ENCODE data around the gene CIRBP.

CIRBP gene

DNA sequence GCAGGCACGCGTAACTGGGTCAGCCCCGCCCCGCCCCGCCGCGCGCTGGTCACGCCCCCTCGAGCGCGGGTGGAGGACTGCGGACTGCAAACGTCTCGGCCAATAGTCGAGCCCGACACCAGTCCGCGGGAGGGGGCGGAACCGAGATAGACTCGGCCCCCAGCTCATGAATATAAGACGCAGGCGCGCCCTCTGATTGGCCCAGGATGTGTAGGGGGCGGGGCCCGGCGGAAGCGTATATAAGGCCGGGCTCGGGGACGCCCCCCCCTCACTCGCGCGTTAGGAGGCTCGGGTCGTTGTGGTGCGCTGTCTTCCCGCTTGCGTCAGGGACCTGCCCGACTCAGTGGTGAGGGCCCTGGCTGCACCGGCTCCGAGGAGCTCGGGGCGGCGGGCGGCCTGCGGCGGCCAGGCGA lies at the start of gene CIRBP:
Gene CIRBP (plus strand): TSS at position 268 of the 413 bp plus-strand sequence. CDS start 1,602 bp downstream, outside the sequence.
- no peaks in the 10 kb centered on the region for H3K9me3 ChIP-seq (ENCODE audit: control insufficient read depth, insufficient read depth, low read length)
- peaks cover 24% of the 10 kb centered on the region for H3K36me3 ChIP-seq (ENCODE audit: insufficient read depth, low read length)
- H3K4me1 ChIP-seq (ENCODE audit: insufficient read depth, low read length) = peaks cover 13% of the 10 kb centered on the region
- H3K9ac ChIP-seq (ENCODE audit: low read depth, low read length) = peak within 1 kb of the TSS; percentile 100

- no peaks in the 10 kb centered on the region for H3K9me3 ChIP-seq (ENCODE audit: control insufficient read depth, insufficient read depth, low read length)
- H3K36me3 ChIP-seq (ENCODE audit: insufficient read depth, low read length) = no peaks in the 10 kb centered on the region; the same call in 1 of the 2 replicates
- no peak overlapping the region for H3K9ac ChIP-seq (ENCODE audit: low read depth, low read length)
- H3K4me1 ChIP-seq (ENCODE audit: insufficient read depth, low read length) = peaks cover 12% of the 10 kb centered on the region; the same call in 1 of the 2 replicates
Measured at GRCh38 chr19:1219786-1220476, 49.2 kb upstream of the CIRBP start.

GRCh38 chr19:1220477-1220930 lies 48.6 kb upstream of the CIRBP start:
- Histone ChIP-seq H3K36me3 (ENCODE audit: insufficient read depth, low read length) (no peaks in the 10 kb centered on the region; the same call in 1 of the 2 replicates), H3K9ac (ENCODE audit: low read depth, low read length) (no peak overlapping the region), H3K4me1 (ENCODE audit: insufficient read depth, low read length) (peaks cover 6% of the 10 kb centered on the region; the same call in 1 of the 2 replicates), H3K9me3 (ENCODE audit: control insufficient read depth, insufficient read depth, low read length) (no peaks in the 10 kb centered on the region)

DNA sequence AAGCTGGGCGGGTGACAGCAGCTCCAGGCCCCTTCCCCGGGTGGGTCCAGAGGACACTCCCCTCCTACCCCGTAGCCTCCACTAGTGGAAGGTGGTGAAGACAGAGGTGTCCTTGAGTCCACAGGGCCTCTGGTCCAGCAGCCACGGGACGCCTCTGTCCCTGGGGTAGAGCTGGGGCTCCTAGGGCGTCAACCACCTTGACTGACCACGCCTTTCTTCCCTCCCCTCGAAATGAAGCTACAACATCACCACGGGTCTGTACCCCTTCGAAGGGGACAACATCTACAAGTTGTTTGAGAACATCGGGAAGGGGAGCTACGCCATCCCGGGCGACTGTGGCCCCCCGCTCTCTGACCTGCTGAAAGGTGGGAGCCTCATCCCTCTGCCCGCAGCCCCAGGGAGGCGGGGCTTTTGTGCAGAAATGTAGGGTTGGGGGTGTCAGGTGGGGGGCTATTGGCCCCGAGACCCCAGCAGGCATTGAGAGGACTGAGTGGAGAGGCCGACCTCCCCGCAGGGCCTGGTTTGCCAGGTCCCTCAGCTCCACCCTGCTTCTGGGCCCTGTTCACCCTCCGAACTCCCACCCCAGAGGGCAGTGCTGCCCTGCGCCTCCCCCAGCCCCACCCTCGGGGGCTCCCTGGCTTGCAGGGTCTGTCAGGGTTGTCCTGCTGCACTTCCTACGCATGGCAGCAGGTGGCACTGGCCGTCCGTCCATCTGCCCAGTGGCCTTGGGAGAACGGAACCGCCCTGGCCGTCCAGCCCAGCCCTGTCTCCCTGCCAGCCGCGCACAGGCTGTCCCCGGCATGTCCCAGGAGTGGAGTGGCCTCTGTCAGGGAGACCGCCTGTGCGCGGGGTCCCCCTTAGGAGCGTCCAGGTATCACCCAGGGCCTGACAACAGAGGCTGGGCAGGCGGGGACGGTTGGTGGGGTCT lies 47.9 kb upstream of the CIRBP start:
- Histone ChIP-seq H3K9ac (ENCODE audit: low read depth, low read length) (no peak overlapping the region), H3K9me3 (ENCODE audit: control insufficient read depth, insufficient read depth, low read length) (no peaks in the 10 kb centered on the region), H3K36me3 (ENCODE audit: insufficient read depth, low read length) (no peaks in the 10 kb centered on the region; the same call in 1 of the 2 replicates), H3K4me1 (ENCODE audit: insufficient read depth, low read length) (peaks cover 6% of the 10 kb centered on the region; the same call in 1 of the 2 replicates)

GRCh38 chr19:1221904-1222255 lies 47.3 kb upstream of the CIRBP start:
- Histone ChIP-seq H3K9ac (ENCODE audit: low read depth, low read length) (no peak overlapping the region), H3K9me3 (ENCODE audit: control insufficient read depth, insufficient read depth, low read length) (no peaks in the 10 kb centered on the region), H3K4me1 (ENCODE audit: insufficient read depth, low read length) (peaks cover 6% of the 10 kb centered on the region; the same call in 1 of the 2 replicates), H3K36me3 (ENCODE audit: insufficient read depth, low read length) (no peaks in the 10 kb centered on the region; the same call in 1 of the 2 replicates)

DNA sequence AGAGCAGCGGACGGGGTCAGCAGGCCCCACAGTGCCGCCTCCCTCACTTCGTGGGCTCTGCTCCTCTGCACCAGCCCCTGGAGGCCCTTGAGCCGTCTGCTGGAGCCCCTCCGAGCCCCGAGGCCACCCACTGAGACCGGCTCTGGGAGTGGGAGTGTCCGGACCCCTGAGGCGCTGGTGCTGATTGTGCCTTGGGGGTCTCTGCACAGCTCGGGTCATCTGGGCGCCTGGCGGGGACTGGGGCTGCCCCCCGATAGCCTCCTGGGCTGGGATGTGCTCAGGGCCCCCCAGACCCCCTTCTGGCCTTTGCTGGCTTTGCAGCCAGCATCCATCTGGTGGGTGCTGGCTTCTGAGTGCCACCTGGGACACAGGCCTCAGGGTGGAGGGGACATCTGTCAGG lies 46.7 kb upstream of the CIRBP start:
- Histone ChIP-seq H3K9me3 (ENCODE audit: control insufficient read depth, insufficient read depth, low read length) (no peaks in the 10 kb centered on the region), H3K9ac (ENCODE audit: low read depth, low read length) (no peak overlapping the region), H3K4me1 (ENCODE audit: insufficient read depth, low read length) (peaks cover 3% of the 10 kb centered on the region; the same call in 1 of the 2 replicates), H3K36me3 (ENCODE audit: insufficient read depth, low read length) (no peaks in the 10 kb centered on the region; the same call in 1 of the 2 replicates)

DNA sequence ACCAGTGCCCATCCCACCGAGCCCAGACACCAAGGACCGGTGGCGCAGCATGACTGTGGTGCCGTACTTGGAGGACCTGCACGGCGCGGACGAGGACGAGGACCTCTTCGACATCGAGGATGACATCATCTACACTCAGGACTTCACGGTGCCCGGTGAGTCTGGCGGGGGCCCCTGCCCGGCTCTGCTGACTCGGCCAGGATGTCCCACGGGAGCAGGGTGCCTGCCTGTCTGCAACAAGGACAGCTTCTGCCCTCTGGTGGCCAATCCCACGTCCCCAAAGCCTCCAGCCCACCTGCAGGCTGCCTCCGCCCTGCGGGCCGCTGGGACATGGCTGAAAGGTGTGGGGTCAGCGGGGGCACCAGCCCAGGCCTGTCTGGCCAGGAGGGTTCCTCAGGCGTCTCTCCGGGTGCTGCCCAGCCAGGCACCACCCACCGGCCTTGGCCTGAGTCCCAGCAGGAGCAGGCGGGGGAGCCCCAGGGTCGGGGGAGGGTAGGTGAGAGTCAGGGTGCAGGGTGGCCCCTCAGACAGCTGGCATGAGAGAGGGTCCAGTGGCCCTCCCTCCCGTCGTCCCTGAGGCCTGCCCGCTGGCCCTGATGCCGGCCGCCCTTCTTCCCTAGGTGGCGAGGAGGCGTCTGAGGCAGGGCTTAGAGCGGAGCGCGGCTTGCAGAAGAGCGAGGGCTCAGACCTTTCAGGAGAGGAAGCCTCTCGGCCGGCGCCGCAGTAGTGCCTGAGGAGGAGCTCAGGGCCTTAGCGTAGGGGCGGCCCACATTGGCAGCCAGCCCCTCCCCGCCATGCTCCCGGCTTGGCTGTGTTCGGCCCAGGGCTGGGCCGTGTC lies 45.9 kb upstream of the CIRBP start:
- H3K36me3 ChIP-seq (ENCODE audit: insufficient read depth, low read length) = no peaks in the 10 kb centered on the region; the same call in 1 of the 2 replicates
- no peak overlapping the region for H3K9ac ChIP-seq (ENCODE audit: low read depth, low read length)

DNA sequence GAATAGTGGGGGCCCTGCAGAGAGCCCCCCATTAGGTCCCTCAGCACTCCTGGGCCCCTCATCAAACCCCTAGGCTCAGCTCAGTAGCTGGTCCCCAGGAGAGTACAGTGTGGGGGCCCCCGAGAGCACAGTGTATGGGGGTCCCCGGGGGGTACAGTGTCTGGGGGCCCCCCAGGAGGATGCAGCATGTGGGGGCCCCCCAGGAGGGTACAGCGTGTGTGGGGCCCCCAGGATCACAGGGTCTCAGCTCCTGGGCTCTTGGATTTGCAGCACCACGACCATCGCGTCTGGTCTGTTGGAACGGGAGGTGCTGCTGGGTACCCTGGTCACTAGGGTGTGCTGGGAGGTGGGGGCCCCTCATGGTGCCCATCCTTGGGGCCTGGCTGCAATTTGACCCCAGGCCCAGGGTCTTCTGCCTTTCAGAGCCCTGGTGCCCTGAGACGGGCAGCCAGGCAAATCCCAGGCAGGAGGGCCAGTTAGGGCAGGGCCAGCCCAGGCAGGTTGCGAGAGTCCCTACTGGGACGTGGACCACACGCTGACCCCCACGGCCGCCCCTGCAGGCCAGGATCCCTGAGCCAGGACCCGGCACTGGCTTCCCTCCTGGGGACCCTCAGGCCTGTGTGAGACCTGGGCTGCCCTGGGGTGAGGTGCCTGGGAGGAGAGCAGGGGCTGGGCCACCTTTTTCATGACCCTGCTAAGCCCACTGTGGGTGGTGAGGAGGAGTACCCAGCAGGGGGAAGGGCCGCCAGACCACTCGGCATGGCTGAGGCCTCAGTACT lies 44.9 kb upstream of the CIRBP start:
- no peaks in the 10 kb centered on the region; the same call in 1 of the 2 replicates for H3K4me1 ChIP-seq (ENCODE audit: insufficient read depth, low read length)
- H3K36me3 ChIP-seq (ENCODE audit: insufficient read depth, low read length) = no peaks in the 10 kb centered on the region
- no peak overlapping the region for H3K9ac ChIP-seq (ENCODE audit: low read depth, low read length)
- no peaks in the 10 kb centered on the region for H3K9me3 ChIP-seq (ENCODE audit: control insufficient read depth, insufficient read depth, low read length)

More for the DNA sequence above, 45.9 kb upstream of the CIRBP start:
- Histone ChIP-seq H3K9me3 (ENCODE audit: control insufficient read depth, insufficient read depth, low read length) (no peaks in the 10 kb centered on the region), H3K4me1 (ENCODE audit: insufficient read depth, low read length) (no peaks in the 10 kb centered on the region; the same call in 1 of the 2 replicates)

- no peak overlapping the region for H3K9ac ChIP-seq (ENCODE audit: low read depth, low read length)
- H3K36me3 ChIP-seq (ENCODE audit: insufficient read depth, low read length) = no peaks in the 10 kb centered on the region
- H3K4me1 ChIP-seq (ENCODE audit: insufficient read depth, low read length) = no peaks in the 10 kb centered on the region; the same call in 1 of the 2 replicates
- no peaks in the 10 kb centered on the region for H3K9me3 ChIP-seq (ENCODE audit: control insufficient read depth, insufficient read depth, low read length)
Measured at GRCh38 chr19:1224847-1225246, 44.3 kb upstream of the CIRBP start.

- Histone ChIP-seq H3K9ac (ENCODE audit: low read depth, low read length) (no peak overlapping the region), H3K9me3 (ENCODE audit: control insufficient read depth, insufficient read depth, low read length) (no peaks in the 10 kb centered on the region), H3K36me3 (ENCODE audit: insufficient read depth, low read length) (no peaks in the 10 kb centered on the region), H3K4me1 (ENCODE audit: insufficient read depth, low read length) (no peaks in the 10 kb centered on the region; the same call in 1 of the 2 replicates)
Measured at GRCh38 chr19:1225440-1226226, 43.5 kb upstream of the CIRBP start.

DNA sequence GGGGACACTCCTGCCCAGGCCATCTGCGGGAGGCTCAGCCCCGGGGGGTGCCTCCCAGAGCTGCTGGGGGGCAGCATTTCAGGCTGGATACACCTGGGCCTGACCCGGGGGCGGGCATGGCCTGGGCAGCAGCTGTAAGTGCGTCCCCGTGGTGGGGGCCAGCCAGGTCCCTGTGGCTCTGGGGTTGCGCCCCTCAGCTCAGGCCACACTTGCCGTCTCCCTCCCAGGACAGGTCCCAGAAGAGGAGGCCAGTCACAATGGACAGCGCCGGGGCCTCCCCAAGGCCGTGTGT lies 43.0 kb upstream of the CIRBP start:
- Histone ChIP-seq H3K9ac (ENCODE audit: low read depth, low read length) (no peak overlapping the region), H3K9me3 (ENCODE audit: control insufficient read depth, insufficient read depth, low read length) (no peaks in the 10 kb centered on the region), H3K4me1 (ENCODE audit: insufficient read depth, low read length) (no peaks in the 10 kb centered on the region; the same call in 1 of the 2 replicates), H3K36me3 (ENCODE audit: insufficient read depth, low read length) (no peaks in the 10 kb centered on the region)

DNA sequence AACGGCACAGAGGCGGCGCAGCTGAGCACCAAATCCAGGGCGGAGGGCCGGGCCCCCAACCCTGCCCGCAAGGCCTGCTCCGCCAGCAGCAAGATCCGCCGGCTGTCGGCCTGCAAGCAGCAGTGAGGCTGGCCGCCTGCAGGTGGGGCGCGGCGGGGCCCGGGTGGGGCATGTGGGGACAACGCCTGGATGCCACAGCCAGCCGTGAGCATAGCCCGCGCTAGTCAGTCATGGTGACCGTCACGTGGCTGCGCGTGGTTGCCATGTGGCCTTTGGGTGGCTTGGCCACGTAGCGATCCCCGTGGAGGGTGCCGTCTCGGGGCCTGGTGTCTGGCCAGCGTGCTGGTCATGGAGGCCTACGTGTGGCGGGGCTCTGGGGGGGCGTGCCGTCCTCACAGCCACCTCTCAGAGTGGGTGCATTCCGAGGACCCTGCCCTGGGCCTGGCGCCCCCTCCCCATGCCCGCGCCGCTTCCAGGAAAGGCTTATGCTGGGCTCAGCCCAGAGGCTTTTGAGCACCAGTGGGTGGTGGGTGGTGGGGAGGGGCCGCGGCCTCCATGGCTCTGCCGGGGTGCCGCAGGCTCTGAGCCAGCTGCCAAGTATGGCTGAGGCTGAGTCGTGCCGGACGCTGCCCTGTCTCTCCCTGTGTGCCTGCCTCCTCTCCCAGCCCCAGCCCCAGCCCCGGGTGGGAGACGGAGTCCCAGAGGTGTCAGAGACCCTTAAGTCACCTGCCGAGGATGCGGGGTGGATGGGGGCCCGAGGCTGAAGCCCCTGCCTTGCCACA lies 42.4 kb upstream of the CIRBP start:
- Histone ChIP-seq H3K36me3 (ENCODE audit: insufficient read depth, low read length) (no peaks in the 10 kb centered on the region), H3K9me3 (ENCODE audit: control insufficient read depth, insufficient read depth, low read length) (no peaks in the 10 kb centered on the region), H3K9ac (ENCODE audit: low read depth, low read length) (no peak overlapping the region), H3K4me1 (ENCODE audit: insufficient read depth, low read length) (no peaks in the 10 kb centered on the region; the same call in 1 of the 2 replicates)

Measured in ES-I3 (cell line).